Left cardiac atrium (tissue), 4 donors: ENCODE data around the gene OLR1. TPM values are rescaled to one million over a fixed set of nuclear protein-coding genes. Genes with fewer than 3 reads are reported as not detected.

ENCODE experiments used
- ATAC-seq, 2 donors: fragments of 200-7000 bp; cut with Tn5 transposase; one replicate each; pipeline ENCODE4 v1.9.1; 2020; ENCODE audit warnings: mild to moderate bottlenecking in 2 of 2, moderate library complexity in 2 of 2
- DNase-seq: peaks from one replicate; pipeline ENCODE4 v3.0.0-alpha.2; 2020
- intact Hi-C, 2 donors: fragments of 100-400 bp; cut with DNase I; formaldehyde crosslinking; loops; one replicate each; pipeline versions ENCODE4 v1.14.1 to v1.15.1; 2022 to 2023
- total RNA-seq, 2 donors: library from RNA; stranded (reverse); fragmentation: NEBNext Ultra II Directional; extraction: Animal tissue kit (Norgen Biotek cat#: 25700); gene quantifications; one replicate each; pipeline ENCODE4 v1.2.1, GENCODE V29; 2021
- donor health status: DM: no; HTN: yes; CAD: no.
- donor health status: DM: no; HTN: yes; CAD: no; lungs with severe emphysema.
- donor health status: DM: yes; HTN: yes; CAD: no.
- donor health status: Dilated cardiomyopathy.

OLR1 gene
- total RNA-seq, 2 donors from 2014 or later: 0.60 TPM; not detected in 1

GRCh38 chr12:10160617-10161385 is 11.1 kb downstream of the OLR1 start:
- ATAC-seq: peak in 1 of 2 donors; percentile 26
- no peak for DNase-seq
- intact Hi-C loops: no loop called here

- intact Hi-C loops: no loop called here
- DNase-seq (no peak), ATAC-seq (no peak)
Measured at GRCh38 chr12:10159280-10159679, 12.7 kb downstream of the OLR1 start.

GRCh38 chr12:10158406-10158805 is 13.5 kb downstream of the OLR1 start:
- DNase-seq (no peak), ATAC-seq (no peak)
- intact Hi-C loops: no loop called here

GRCh38 chr12:10155966-10156365 is 16.0 kb downstream of the OLR1 start:
- intact Hi-C loops: no loop called here
- ATAC-seq: no peak
- DNase-seq: no peak

GRCh38 chr12:10154145-10154496 is 17.8 kb downstream of the OLR1 start:
- no peak for DNase-seq
- intact Hi-C loops: loop anchor here in 1 of 2 donors (5.0 kb wide), 1 partner anchor 408 kb away; no protein-coding TSS in a partner anchor
- peak; percentile 22 to 42 for ATAC-seq

- intact Hi-C loops: loop anchor here in 1 of 2 donors (1.0 to 5.0 kb wide), 2 partner anchors 37 to 409 kb away; no protein-coding TSS in a partner anchor
- peak; percentile 72 for DNase-seq
- peak; percentile 92 to 95 for ATAC-seq
Measured at GRCh38 chr12:10153271-10154144, 18.4 kb downstream of the OLR1 start.

GRCh38 chr12:10151621-10152020 is 20.3 kb downstream of the OLR1 start:
- ATAC-seq (no peak), DNase-seq (no peak)
- intact Hi-C loops: loop anchor here in 1 of 2 donors (5.0 kb wide), 1 partner anchor 411 kb away; no protein-coding TSS in a partner anchor

- no peak for ATAC-seq
- no peak for DNase-seq
- intact Hi-C loops: no loop called here
Measured at GRCh38 chr12:10147714-10148403, 24.1 kb downstream of the OLR1 start.

- DNase-seq (no peak), ATAC-seq (peak; percentile 71 to 90)
- intact Hi-C loops: loop anchor here in 1 of 2 donors (5.0 kb wide), 1 partner anchor 111 kb away; the partner anchor contains the start of gene CLEC9A
Measured at GRCh38 chr12:10142976-10143589, 28.8 kb downstream of the OLR1 start.

- ATAC-seq (peak; percentile 60 to 69), DNase-seq (no peak)
- intact Hi-C loops: loop anchor here (1.0 to 5.0 kb wide), 2 partner anchors 107 to 108 kb away; partner anchors contain the start of gene CLEC9A (in 1 of the 2)
Measured at GRCh38 chr12:10140001-10140400, 31.9 kb downstream of the OLR1 start.

- intact Hi-C loops: no loop called here
- no peak for DNase-seq
- ATAC-seq: no peak
Measured at GRCh38 chr12:10136637-10137205, 35.2 kb downstream of the OLR1 start.

GRCh38 chr12:10135126-10135525 is 36.8 kb downstream of the OLR1 start:
- no peak for DNase-seq
- no peak for ATAC-seq
- intact Hi-C loops: no loop called here

- ATAC-seq: no peak
- no peak for DNase-seq
- intact Hi-C loops: no loop called here
Measured at GRCh38 chr12:10132850-10133370, 39.0 kb downstream of the OLR1 start.

- intact Hi-C loops: no loop called here
- no peak for DNase-seq
- peak; percentile 13 to 70 for ATAC-seq
Measured at GRCh38 chr12:10131111-10131690, 40.7 kb downstream of the OLR1 start.

GRCh38 chr12:10130042-10130441 is 41.9 kb downstream of the OLR1 start, which contains the start of gene CLEC7A:
TSS of gene CLEC7A (minus strand) at chr12:10130199. CDS start at chr12:10130082, 117 bp downstream.
- no peak for DNase-seq
- intact Hi-C loops: no loop called here
- ATAC-seq: peak in 1 of 2 donors; percentile 10

- intact Hi-C loops: no loop called here
- ATAC-seq (peak; percentile 36 to 49), DNase-seq (no peak)
Measured at GRCh38 chr12:10128687-10129086, 43.2 kb downstream of the OLR1 start.

GRCh38 chr12:10126413-10126812 is 45.5 kb downstream of the OLR1 start:
- DNase-seq (no peak), ATAC-seq (no peak)
- intact Hi-C loops: no loop called here

GRCh38 chr12:10122689-10123088 is 49.2 kb downstream of the OLR1 start:
- DNase-seq (no peak), ATAC-seq (no peak)

More at GRCh38 chr12:10122689-10123088, 49.2 kb downstream of the OLR1 start:
- intact Hi-C loops: no loop called here
